ENCODE data around the gene IRAK4.

DNA sequence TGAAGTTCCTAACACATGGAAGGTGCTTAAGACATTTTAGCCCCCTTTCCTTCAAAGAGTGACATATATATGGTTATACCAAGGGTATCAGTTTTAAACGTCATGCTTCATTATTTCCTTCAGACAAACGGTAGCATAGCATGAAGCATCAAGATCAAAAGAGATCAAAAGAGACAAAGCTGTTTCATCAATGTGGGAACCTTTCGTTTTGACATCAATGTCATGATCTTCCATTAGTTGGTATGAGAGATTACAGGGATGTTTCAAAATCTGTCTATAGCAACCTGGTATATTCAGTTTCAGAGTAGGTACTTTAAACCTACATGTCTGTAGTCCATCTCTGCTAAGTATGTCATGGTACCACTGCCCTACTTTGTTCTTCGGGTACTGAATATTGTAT, 28.5 kb upstream of the IRAK4 start:
- TF ChIP-seq GATA3 (IDR thresholded peaks at IDR 0.05; ENCODE audit: low read depth, low read length), result no peak
- TF ChIP-seq GATA2 (IDR thresholded peaks at IDR 0.05; ENCODE audit: low read depth, low read length), result no peak
